ENCODE data around the gene BUD13. TPM values are rescaled to one million over a fixed set of nuclear protein-coding genes. Genes with fewer than 3 reads are reported as not detected.

The BUD13 gene
- total and polyA plus RNA-seq, 3 experiments from 2014 or later = 15.0 to 32.3 (median 31.4) TPM

GRCh38 chr11:116731097-116731761 lies 41.6 kb downstream of the BUD13 start:
- peaks cover 3% of the 10 kb centered on the region for H3K4me1 ChIP-seq (ENCODE audit: insufficient read depth, low read length)
- ChIA-PET POLR2A (no interaction called here), CTCF (interaction anchor here (1.9 to 2.3 kb wide), 2 partner anchors 106 to 495 kb away, joined by 6 to 19 read pairs; partner anchors contain the start of gene APOA1)
- no peak overlapping the region for H3K4me3 ChIP-seq (ENCODE audit: low read length)
- H3K27me3 Mint-ChIP-seq = peaks cover 4 to 20% of the 10 kb centered on the region in 2 donors
- H3K9me3 ChIP-seq (ENCODE audit: low read length) = no peaks in the 10 kb centered on the region
- H3K9me3 Mint-ChIP-seq = no peaks in the 10 kb centered on the region
- H3K27ac Mint-ChIP-seq = no peak overlapping the region
- H3K4me3 Mint-ChIP-seq = no peak overlapping the region
- no peaks in the 10 kb centered on the region for H3K36me3 Mint-ChIP-seq
- DNase-seq = no peak
- no peak overlapping the region for H3K27ac ChIP-seq (ENCODE audit: low read depth, low read length)
- no peaks in the 10 kb centered on the region for H3K36me3 ChIP-seq (ENCODE audit: insufficient read depth, low read length)
- H3K4me1 Mint-ChIP-seq = peaks cover 9 to 10% (median 10%) of the 10 kb centered on the region in 3 donors
- no peaks in the 10 kb centered on the region for H3K27me3 ChIP-seq (ENCODE audit: insufficient read depth, low read length, poor library complexity, severe bottlenecking)

GRCh38 chr11:116730601-116731000 lies 42.2 kb downstream of the BUD13 start:
- Histone ChIP-seq H3K9me3 (ENCODE audit: low read length) (no peaks in the 10 kb centered on the region), H3K36me3 (ENCODE audit: insufficient read depth, low read length) (no peaks in the 10 kb centered on the region), H3K27ac (ENCODE audit: low read depth, low read length) (no peak overlapping the region), H3K4me3 (ENCODE audit: low read length) (no peak overlapping the region), H3K4me1 (ENCODE audit: insufficient read depth, low read length) (peaks cover 3% of the 10 kb centered on the region), H3K27me3 (ENCODE audit: insufficient read depth, low read length, poor library complexity, severe bottlenecking) (no peaks in the 10 kb centered on the region)
- no peak overlapping the region for H3K4me3 Mint-ChIP-seq
- peaks cover 9 to 10% (median 10%) of the 10 kb centered on the region in 3 donors for H3K4me1 Mint-ChIP-seq
- CTCF ChIA-PET = no interaction called here
- no peaks in the 10 kb centered on the region for H3K9me3 Mint-ChIP-seq
- H3K36me3 Mint-ChIP-seq = no peaks in the 10 kb centered on the region
- H3K27me3 Mint-ChIP-seq = peaks cover 6 to 21% of the 10 kb centered on the region in 2 donors
- no peak for DNase-seq
- H3K27ac Mint-ChIP-seq = no peak overlapping the region
- POLR2A ChIA-PET = no interaction called here

GRCh38 chr11:116730241-116730561 lies 42.6 kb downstream of the BUD13 start:
- CTCF ChIA-PET = no interaction called here
- POLR2A ChIA-PET = no interaction called here

GRCh38 chr11:116729501-116730240 lies 43.1 kb downstream of the BUD13 start:
- Histone ChIP-seq H3K36me3 (ENCODE audit: insufficient read depth, low read length) (no peaks in the 10 kb centered on the region), H3K9me3 (ENCODE audit: low read length) (no peaks in the 10 kb centered on the region), H3K4me3 (ENCODE audit: low read length) (no peak overlapping the region), H3K27ac (ENCODE audit: low read depth, low read length) (no peak overlapping the region), H3K4me1 (ENCODE audit: insufficient read depth, low read length) (peaks cover 3% of the 10 kb centered on the region), H3K27me3 (ENCODE audit: insufficient read depth, low read length, poor library complexity, severe bottlenecking) (no peaks in the 10 kb centered on the region)
- Mint-ChIP-seq H3K36me3 (no peaks in the 10 kb centered on the region), H3K4me1 (peaks cover 9 to 10% (median 10%) of the 10 kb centered on the region in 3 donors), H3K9me3 (no peaks in the 10 kb centered on the region), H3K27me3 (peaks cover 6 to 25% of the 10 kb centered on the region in 2 donors), H3K27ac (no peak overlapping the region), H3K4me3 (no peak overlapping the region)
- no peak for DNase-seq
- ChIA-PET POLR2A (no interaction called here), CTCF (interaction anchor here (1.7 kb wide), 1 partner anchor 106 kb away, joined by 4 read pairs; no protein-coding TSS in a partner anchor)

More at GRCh38 chr11:116730241-116730561, 42.6 kb downstream of the BUD13 start:
- Mint-ChIP-seq H3K27me3 (peaks cover 6 to 21% of the 10 kb centered on the region in 2 donors), H3K4me1 (peaks cover 9 to 10% (median 10%) of the 10 kb centered on the region in 3 donors), H3K9me3 (no peaks in the 10 kb centered on the region), H3K4me3 (no peak overlapping the region), H3K36me3 (no peaks in the 10 kb centered on the region), H3K27ac (no peak overlapping the region)
- H3K4me1 ChIP-seq (ENCODE audit: insufficient read depth, low read length) = peaks cover 3% of the 10 kb centered on the region
- DNase-seq = no peak
- no peaks in the 10 kb centered on the region for H3K27me3 ChIP-seq (ENCODE audit: insufficient read depth, low read length, poor library complexity, severe bottlenecking)
- H3K27ac ChIP-seq (ENCODE audit: low read depth, low read length) = no peak overlapping the region
- H3K4me3 ChIP-seq (ENCODE audit: low read length) = no peak overlapping the region
- H3K36me3 ChIP-seq (ENCODE audit: insufficient read depth, low read length) = no peaks in the 10 kb centered on the region
- H3K9me3 ChIP-seq (ENCODE audit: low read length) = no peaks in the 10 kb centered on the region

GRCh38 chr11:116727990-116728389 lies 44.8 kb downstream of the BUD13 start:
- H3K4me3 ChIP-seq (ENCODE audit: low read length) = no peak overlapping the region
- peaks cover 13 to 36% of the 10 kb centered on the region in 2 donors for H3K27me3 Mint-ChIP-seq
- H3K9me3 ChIP-seq (ENCODE audit: low read length) = no peaks in the 10 kb centered on the region
- no peak for DNase-seq
- H3K36me3 Mint-ChIP-seq = no peaks in the 10 kb centered on the region
- no peak overlapping the region for H3K27ac ChIP-seq (ENCODE audit: low read depth, low read length)
- H3K9me3 Mint-ChIP-seq = no peaks in the 10 kb centered on the region
- H3K4me3 Mint-ChIP-seq = no peak overlapping the region
- no peaks in the 10 kb centered on the region for H3K36me3 ChIP-seq (ENCODE audit: insufficient read depth, low read length)
- no peaks in the 10 kb centered on the region for H3K27me3 ChIP-seq (ENCODE audit: insufficient read depth, low read length, poor library complexity, severe bottlenecking)
- POLR2A ChIA-PET = no interaction called here
- CTCF ChIA-PET = interaction anchor here (1.0 kb wide), 1 partner anchor 14 kb away, joined by 3 read pairs; no protein-coding TSS in a partner anchor
- H3K4me1 ChIP-seq (ENCODE audit: insufficient read depth, low read length) = peaks cover 3% of the 10 kb centered on the region
- no peak overlapping the region for H3K27ac Mint-ChIP-seq
- H3K4me1 Mint-ChIP-seq = peaks cover 7% of the 10 kb centered on the region in 3 donors

GRCh38 chr11:116725434-116726221 lies 47.2 kb downstream of the BUD13 start:
- no peak overlapping the region for H3K4me3 Mint-ChIP-seq
- ChIA-PET POLR2A (no interaction called here), CTCF (no interaction called here)
- H3K36me3 Mint-ChIP-seq = no peaks in the 10 kb centered on the region
- Histone ChIP-seq H3K36me3 (ENCODE audit: insufficient read depth, low read length) (no peaks in the 10 kb centered on the region), H3K27me3 (ENCODE audit: insufficient read depth, low read length, poor library complexity, severe bottlenecking) (no peaks in the 10 kb centered on the region), H3K4me1 (ENCODE audit: insufficient read depth, low read length) (no peaks in the 10 kb centered on the region), H3K27ac (ENCODE audit: low read depth, low read length) (no peak overlapping the region), H3K9me3 (ENCODE audit: low read length) (no peaks in the 10 kb centered on the region), H3K4me3 (ENCODE audit: low read length) (no peak overlapping the region)
- peaks cover 16 to 41% of the 10 kb centered on the region in 2 donors for H3K27me3 Mint-ChIP-seq
- no peaks in the 10 kb centered on the region for H3K9me3 Mint-ChIP-seq
- no peak for DNase-seq
- H3K4me1 Mint-ChIP-seq = no peaks in the 10 kb centered on the region
- H3K27ac Mint-ChIP-seq = no peak overlapping the region

GRCh38 chr11:116724813-116725212 lies 48.0 kb downstream of the BUD13 start:
- ChIA-PET POLR2A (no interaction called here), CTCF (no interaction called here)
- no peaks in the 10 kb centered on the region for H3K4me1 Mint-ChIP-seq
- H3K36me3 Mint-ChIP-seq = no peaks in the 10 kb centered on the region
- H3K27ac ChIP-seq (ENCODE audit: low read depth, low read length) = no peak overlapping the region
- no peak overlapping the region for H3K4me3 ChIP-seq (ENCODE audit: low read length)
- DNase-seq = no peak
- H3K4me3 Mint-ChIP-seq = no peak overlapping the region
- H3K9me3 ChIP-seq (ENCODE audit: low read length) = no peaks in the 10 kb centered on the region
- no peaks in the 10 kb centered on the region for H3K36me3 ChIP-seq (ENCODE audit: insufficient read depth, low read length)
- no peaks in the 10 kb centered on the region for H3K9me3 Mint-ChIP-seq
- no peak overlapping the region for H3K27ac Mint-ChIP-seq
- H3K27me3 Mint-ChIP-seq = peaks cover 16 to 40% of the 10 kb centered on the region in 2 donors
- H3K4me1 ChIP-seq (ENCODE audit: insufficient read depth, low read length) = no peaks in the 10 kb centered on the region
- no peaks in the 10 kb centered on the region for H3K27me3 ChIP-seq (ENCODE audit: insufficient read depth, low read length, poor library complexity, severe bottlenecking)

- peak overlapping the region in 1 of 8 donors; percentile 64 for H3K27ac Mint-ChIP-seq
- H3K9me3 Mint-ChIP-seq = no peaks in the 10 kb centered on the region
- Histone ChIP-seq H3K27me3 (ENCODE audit: insufficient read depth, low read length, poor library complexity, severe bottlenecking) (no peaks in the 10 kb centered on the region), H3K4me1 (ENCODE audit: insufficient read depth, low read length) (no peaks in the 10 kb centered on the region), H3K9me3 (ENCODE audit: low read length) (no peaks in the 10 kb centered on the region), H3K4me3 (ENCODE audit: low read length) (no peak overlapping the region), H3K36me3 (ENCODE audit: insufficient read depth, low read length) (no peaks in the 10 kb centered on the region), H3K27ac (ENCODE audit: low read depth, low read length) (no peak overlapping the region)
- no peaks in the 10 kb centered on the region for H3K36me3 Mint-ChIP-seq
- CTCF ChIA-PET = no interaction called here
- no peaks in the 10 kb centered on the region for H3K4me1 Mint-ChIP-seq
- POLR2A ChIA-PET = no interaction called here
- peaks cover 14 to 40% of the 10 kb centered on the region in 2 donors for H3K27me3 Mint-ChIP-seq
- DNase-seq = no peak
- no peak overlapping the region for H3K4me3 Mint-ChIP-seq
Observed at GRCh38 chr11:116723511-116723910, 49.3 kb downstream of the BUD13 start.
